Fibroblast of pulmonary artery (primary cell): ENCODE data around the gene BMPER.

Experiments
- DNase-seq: peaks from one replicate; pipeline ENCODE4 v3.0.0-alpha.2; 2010; ENCODE audit warnings: low read depth
- H3K4me3 ChIP-seq: replicated peaks from 2 replicates; pipeline ENCODE4 v1.5.1; 2011; ENCODE audit warnings: low read depth, mild to moderate bottlenecking, control low read depth, low read length, moderate library complexity
- TF ChIP-seq, protein P1 (sequence below): IDR thresholded peaks from 2 replicates; pipeline ENCODE4 v1.5.1; 2011; ENCODE audit warnings: mild to moderate bottlenecking, control low read depth, low read length, inconsistent platforms; ENCODE audit errors: missing control alignments

The BMPER gene

GRCh38 chr7:33941418-33941817 is 36.1 kb downstream of the BMPER start:
- TF ChIP-seq, protein P1, sequence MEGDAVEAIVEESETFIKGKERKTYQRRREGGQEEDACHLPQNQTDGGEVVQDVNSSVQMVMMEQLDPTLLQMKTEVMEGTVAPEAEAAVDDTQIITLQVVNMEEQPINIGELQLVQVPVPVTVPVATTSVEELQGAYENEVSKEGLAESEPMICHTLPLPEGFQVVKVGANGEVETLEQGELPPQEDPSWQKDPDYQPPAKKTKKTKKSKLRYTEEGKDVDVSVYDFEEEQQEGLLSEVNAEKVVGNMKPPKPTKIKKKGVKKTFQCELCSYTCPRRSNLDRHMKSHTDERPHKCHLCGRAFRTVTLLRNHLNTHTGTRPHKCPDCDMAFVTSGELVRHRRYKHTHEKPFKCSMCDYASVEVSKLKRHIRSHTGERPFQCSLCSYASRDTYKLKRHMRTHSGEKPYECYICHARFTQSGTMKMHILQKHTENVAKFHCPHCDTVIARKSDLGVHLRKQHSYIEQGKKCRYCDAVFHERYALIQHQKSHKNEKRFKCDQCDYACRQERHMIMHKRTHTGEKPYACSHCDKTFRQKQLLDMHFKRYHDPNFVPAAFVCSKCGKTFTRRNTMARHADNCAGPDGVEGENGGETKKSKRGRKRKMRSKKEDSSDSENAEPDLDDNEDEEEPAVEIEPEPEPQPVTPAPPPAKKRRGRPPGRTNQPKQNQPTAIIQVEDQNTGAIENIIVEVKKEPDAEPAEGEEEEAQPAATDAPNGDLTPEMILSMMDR = no peak
- no peak for DNase-seq
- H3K4me3 ChIP-seq = no peak overlapping the region

- DNase-seq = no peak
- TF ChIP-seq, protein P1 = no peak
Observed at GRCh38 chr7:33946094-33946699, 40.9 kb downstream of the BMPER start.

DNA sequence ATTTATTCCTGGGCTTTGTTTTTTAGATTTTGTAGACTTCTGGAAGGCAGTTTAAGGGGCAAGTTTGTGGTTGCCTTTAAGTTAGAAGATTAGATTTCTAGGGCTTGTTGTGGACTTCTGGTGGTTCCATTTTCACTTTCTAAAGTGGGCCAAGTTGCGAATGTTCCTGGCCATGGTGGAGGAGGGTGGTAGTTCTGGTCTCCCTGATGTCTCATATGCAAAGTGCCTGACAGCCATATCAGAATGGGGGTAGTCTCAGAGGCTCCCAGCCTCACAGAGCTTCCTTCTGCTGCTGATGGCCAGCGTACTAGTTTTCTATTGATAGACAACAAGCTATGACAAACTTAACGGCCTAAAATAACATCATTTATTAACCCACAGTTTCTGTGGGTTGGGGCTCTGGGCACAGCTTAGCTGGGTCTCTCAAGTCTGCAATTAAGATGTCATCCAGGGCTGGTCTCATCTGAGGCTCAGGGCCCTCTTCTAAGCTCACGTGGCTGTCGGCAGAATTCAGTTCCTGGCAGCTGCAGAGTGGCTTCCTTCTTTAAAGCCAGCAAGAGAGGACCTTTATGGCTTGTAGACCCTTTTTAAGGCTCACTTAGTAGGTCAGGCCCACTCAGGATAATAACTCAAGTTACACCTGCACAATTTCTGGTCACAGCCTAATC is 44.8 kb downstream of the BMPER start:
- no peak overlapping the region for H3K4me3 ChIP-seq
- TF ChIP-seq, protein P1 = no peak
- DNase-seq = no peak

More at GRCh38 chr7:33946094-33946699, 40.9 kb downstream of the BMPER start:
- no peak overlapping the region for H3K4me3 ChIP-seq

- TF ChIP-seq, protein P1 = no peak
- no peak overlapping the region for H3K4me3 ChIP-seq
- DNase-seq = no peak
Observed at GRCh38 chr7:33952824-33953223, 47.5 kb downstream of the BMPER start.

DNA sequence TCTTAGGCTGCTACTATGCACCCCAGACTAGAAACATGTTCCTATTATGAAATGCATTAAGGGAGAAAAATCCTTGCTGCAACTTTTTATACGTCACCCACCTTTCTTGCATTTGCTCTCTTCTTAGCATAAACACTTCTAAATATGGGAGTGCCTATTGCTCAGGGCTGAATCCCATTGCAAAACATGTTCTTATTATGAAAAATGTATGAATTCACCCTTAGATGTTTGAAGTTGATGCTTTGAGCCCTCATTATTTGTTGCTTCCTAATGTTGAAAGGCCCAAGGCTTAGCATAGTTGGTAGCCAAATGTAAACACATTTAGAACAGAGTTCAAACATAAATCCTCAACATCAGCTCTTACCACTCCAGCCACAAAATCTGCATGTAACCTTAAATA is 52.8 kb downstream of the BMPER start:
- no peak for DNase-seq
- TF ChIP-seq, protein P1 = no peak
- no peak overlapping the region for H3K4me3 ChIP-seq

DNA sequence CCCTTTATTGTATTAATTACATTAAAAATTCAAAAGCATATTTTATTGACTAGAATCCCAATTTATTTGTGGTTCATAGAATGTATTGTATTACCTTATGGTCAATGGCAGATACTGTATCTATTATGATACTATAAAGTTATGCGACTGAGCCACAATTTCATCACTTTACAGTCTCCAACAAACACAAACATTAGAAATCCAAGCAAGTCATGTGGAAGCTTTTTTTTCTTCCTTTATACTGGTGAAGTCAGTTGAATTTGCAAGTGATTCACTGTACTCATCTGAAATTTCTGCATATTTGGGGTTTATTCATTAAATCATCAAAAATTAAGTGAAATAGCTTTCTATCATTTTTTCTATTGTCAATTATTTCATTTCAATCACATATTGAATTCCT is 54.3 kb downstream of the BMPER start:
- TF ChIP-seq, protein P1 = no peak
- no peak for DNase-seq
- no peak overlapping the region for H3K4me3 ChIP-seq

DNA sequence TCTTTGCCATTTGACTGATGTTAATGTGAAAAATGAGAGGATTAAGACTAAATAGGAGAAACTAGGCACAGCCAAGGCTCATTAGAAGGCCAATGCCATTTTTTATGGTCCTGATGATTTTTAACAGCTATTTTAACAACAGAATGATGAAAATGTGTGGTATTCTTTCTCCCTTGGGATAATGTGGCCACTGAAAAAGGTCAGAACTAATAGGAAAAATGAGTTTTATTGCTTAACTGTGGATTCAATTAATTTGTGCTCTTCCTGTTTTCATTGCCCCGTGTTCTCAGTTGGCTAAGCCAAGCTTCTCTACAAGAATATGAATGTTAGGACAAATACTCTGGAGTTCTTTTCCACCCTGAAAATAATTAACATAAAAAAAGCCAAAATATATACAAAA is 56.6 kb downstream of the BMPER start:
- TF ChIP-seq, protein P1 = no peak
- no peak for DNase-seq
- H3K4me3 ChIP-seq = no peak overlapping the region
